ENCODE measurements around the gene MEAF6.

MEAF6 gene

GRCh38 chr1:37471345-37472231, 43.0 kb downstream of the MEAF6 start:
- peak; percentile 84 for DNase-seq

- no peak for DNase-seq
These were observed 45.2 kb downstream of the MEAF6 start for GRCh38 chr1:37469386-37469785.

- DNase-seq: no peak
These were observed 46.5 kb downstream of the MEAF6 start for GRCh38 chr1:37468037-37468436.

GRCh38 chr1:37465593-37466517, 48.7 kb downstream of the MEAF6 start:
- DNase-seq: no peak

GRCh38 chr1:37464443-37464842, 50.1 kb downstream of the MEAF6 start:
- no peak for DNase-seq

- no peak for DNase-seq
These were observed 52.7 kb downstream of the MEAF6 start for GRCh38 chr1:37461698-37462436.

GRCh38 chr1:37458551-37458950, 56.0 kb downstream of the MEAF6 start:
- no peak for DNase-seq

- DNase-seq: no peak
These were observed 58.0 kb downstream of the MEAF6 start for GRCh38 chr1:37456614-37457013.

- no peak for DNase-seq
These were observed 59.0 kb downstream of the MEAF6 start for GRCh38 chr1:37455516-37455915.

- no peak for DNase-seq
These were observed 60.9 kb downstream of the MEAF6 start for GRCh38 chr1:37453647-37454046.

- DNase-seq: no peak
These were observed 62.1 kb downstream of the MEAF6 start for GRCh38 chr1:37452416-37452815.

GRCh38 chr1:37449936-37450335, 64.6 kb downstream of the MEAF6 start:
- DNase-seq: peak; percentile 17

- DNase-seq: no peak
These were observed 65.7 kb downstream of the MEAF6 start for GRCh38 chr1:37448691-37449417.

- DNase-seq: no peak
These were observed 66.4 kb downstream of the MEAF6 start for GRCh38 chr1:37448185-37448584.

GRCh38 chr1:37446874-37447273, 67.7 kb downstream of the MEAF6 start:
- DNase-seq: no peak

- no peak for DNase-seq
These were observed 71.9 kb downstream of the MEAF6 start for GRCh38 chr1:37442644-37443043.
